ENCODE results near the gene XPO4. TPM values are rescaled to one million over a fixed set of nuclear protein-coding genes. Genes with fewer than 3 reads are reported as not detected.

The XPO4 gene
- total and polyA plus RNA-seq, 2 of the 8 experiments (the other 6 are each of a cell fraction or from before 2014, with no cell fraction given): 11.9 to 33.3 TPM

GRCh38 chr13:20828539-20829364, 73.8 kb downstream of the XPO4 start (continued):
- TF ChIP-seq, protein P1, sequence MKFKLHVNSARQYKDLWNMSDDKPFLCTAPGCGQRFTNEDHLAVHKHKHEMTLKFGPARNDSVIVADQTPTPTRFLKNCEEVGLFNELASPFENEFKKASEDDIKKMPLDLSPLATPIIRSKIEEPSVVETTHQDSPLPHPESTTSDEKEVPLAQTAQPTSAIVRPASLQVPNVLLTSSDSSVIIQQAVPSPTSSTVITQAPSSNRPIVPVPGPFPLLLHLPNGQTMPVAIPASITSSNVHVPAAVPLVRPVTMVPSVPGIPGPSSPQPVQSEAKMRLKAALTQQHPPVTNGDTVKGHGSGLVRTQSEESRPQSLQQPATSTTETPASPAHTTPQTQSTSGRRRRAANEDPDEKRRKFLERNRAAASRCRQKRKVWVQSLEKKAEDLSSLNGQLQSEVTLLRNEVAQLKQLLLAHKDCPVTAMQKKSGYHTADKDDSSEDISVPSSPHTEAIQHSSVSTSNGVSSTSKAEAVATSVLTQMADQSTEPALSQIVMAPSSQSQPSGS (IDR thresholded peaks at IDR 0.05; ENCODE audit: low read length): no peak
- no peak for TF ChIP-seq POLR2AphosphoS5 (IDR thresholded peaks at IDR 0.05; ENCODE audit: low read depth, low read length)
- TF ChIP-seq CBX5 (IDR thresholded peaks at IDR 0.05; ENCODE audit: low read depth, low read length): no peak
- no peak for TF ChIP-seq JUN (IDR thresholded peaks at IDR 0.05; ENCODE audit: low read depth, low read length)
- TF ChIP-seq NANOG (IDR thresholded peaks at IDR 0.05; ENCODE audit: insufficient read depth, low read depth, low read length, poor library complexity, severe bottlenecking): no peak
